Caki2 (cell line): ENCODE results near the gene KIF1C. TPM values are rescaled to one million over a fixed set of nuclear protein-coding genes. Genes with fewer than 3 reads are reported as not detected.
"Not testable (repeated sequence)": the region's sequence is repeated elsewhere in the genome, so short reads cannot be mapped to it uniquely, and the experiment has no call there.

ENCODE experiments used
- DNase-seq: peaks from one replicate; pipeline ENCODE4 v3.0.0-alpha.2; 2015; ENCODE audit warnings: low read depth
- in situ Hi-C: cut with HindIII; loops from 2 replicates; pipeline ENCODE4 v1.10.0; 2016; ENCODE audit warnings: low sequenced_read_pairs, low pct_unique_long_range_greater_than_20kb, mixed read lengths
- total RNA-seq: library from RNA; depleted of rRNA; stranded (reverse); fragments of >200 nt; shearing (Covaris generic); gene quantifications from 2 replicates; pipeline ENCODE4 v1.2.3, GENCODE V29; 2014; ENCODE audit warnings: low replicate concordance; rRNA removed

Gene KIF1C
- total RNA-seq, 1 experiment from 2014 or later: 44.0 TPM

DNA sequence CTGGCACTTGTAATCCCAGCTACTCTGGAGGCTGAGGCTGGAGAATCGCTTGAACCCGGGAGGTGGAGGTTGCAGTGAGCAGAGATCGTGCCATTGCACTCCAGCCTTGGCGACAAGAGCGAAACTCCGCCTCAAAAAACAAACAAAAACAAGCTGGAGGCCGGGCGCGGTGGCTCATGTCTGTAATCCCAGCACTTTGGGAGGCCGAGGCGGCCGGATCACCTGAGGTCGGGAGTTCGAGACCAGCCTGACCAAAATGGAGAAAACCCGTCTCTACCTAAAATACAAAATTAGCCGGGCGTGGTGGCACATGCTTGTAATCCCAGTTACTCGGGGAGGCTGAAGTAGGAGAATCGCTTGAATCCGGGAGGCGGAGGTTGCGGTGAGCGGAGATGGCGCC is 79.5 kb downstream of the KIF1C start:
- in situ Hi-C loops, DNase-seq: not testable (repeated sequence)

DNA sequence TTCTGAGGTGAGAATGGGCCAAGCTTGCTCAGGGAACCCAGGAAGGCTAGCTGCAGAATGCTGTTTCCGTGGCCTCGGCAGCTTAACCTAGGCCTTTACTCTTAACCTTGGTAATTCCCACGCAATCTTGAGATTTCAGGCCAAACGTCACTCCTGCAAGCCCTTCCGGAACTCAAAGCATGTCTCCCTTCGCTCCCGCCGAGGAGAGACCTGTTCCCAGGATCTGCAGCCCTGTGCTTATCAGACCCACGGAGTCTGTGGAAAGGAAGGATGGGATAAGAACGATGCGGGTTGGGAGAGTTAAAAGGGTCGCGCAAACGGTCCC is 80.0 kb downstream of the KIF1C start:
- no peak for DNase-seq
- in situ Hi-C loops: no loop called here

Other genes starting within 250 kb of the KIF1C start
- gene TM4SF5, start 226.1 kb upstream of the KIF1C start, total RNA-seq: not detected in 2 replicates
- gene VMO1, start 211.6 kb upstream of the KIF1C start, total RNA-seq: not detected in 2 replicates
- not detected in 2 replicates for gene GLTPD2, start 209.0 kb upstream of the KIF1C start, total RNA-seq
- 205 and 277 TPM in 2 replicates for gene PSMB6, start 201.8 kb upstream of the KIF1C start, total RNA-seq
- gene PLD2, start 190.8 kb upstream of the KIF1C start, total RNA-seq: 6.1 and 31.9 TPM in 2 replicates
- 25.0 and 30.1 TPM in 2 replicates for gene MINK1, start 164.6 kb upstream of the KIF1C start, total RNA-seq
- 4.8 and 8.6 TPM in 2 replicates for gene C17orf107, start 98.4 kb upstream of the KIF1C start, total RNA-seq
- gene CHRNE, start 94.9 kb upstream of the KIF1C start, total RNA-seq: 0.09 and 0.64 TPM in 2 replicates
- not detected in 2 replicates for gene GP1BA, start 65.7 kb upstream of the KIF1C start, total RNA-seq
- 80.0 and 89.3 TPM in 2 replicates for gene SLC25A11, start 57.9 kb upstream of the KIF1C start, total RNA-seq
- 45.6 and 57.1 TPM in 2 replicates for gene RNF167, start 57.7 kb upstream of the KIF1C start, total RNA-seq
- 258 and 443 TPM in 2 replicates for gene PFN1, start 49.4 kb upstream of the KIF1C start, total RNA-seq
- gene ENO3, start 46.8 kb upstream of the KIF1C start, total RNA-seq: 4.5 and 21.3 TPM in 2 replicates
- gene SPAG7, start 30.1 kb upstream of the KIF1C start, total RNA-seq: 23.1 and 48.6 TPM in 2 replicates
- gene CAMTA2, start 10.3 kb upstream of the KIF1C start, total RNA-seq: 1.3 and 2.8 TPM in 2 replicates
- 0.72 and 3.3 TPM in 2 replicates for gene INCA1, start 428 bp upstream of the KIF1C start, total RNA-seq
- not detected in 2 replicates for gene SLC52A1, start 37.5 kb downstream of the KIF1C start, total RNA-seq
- not detected in 2 replicates for gene ZFP3, start 80.5 kb downstream of the KIF1C start, total RNA-seq
- 18.0 and 18.5 TPM in 2 replicates for gene ZNF232, start 113.9 kb downstream of the KIF1C start, total RNA-seq
- gene USP6, start 118.1 kb downstream of the KIF1C start, total RNA-seq: not detected in 2 replicates
- gene ZNF594, start 193.9 kb downstream of the KIF1C start, total RNA-seq: 2.6 and 3.7 TPM in 2 replicates
- gene SCIMP, start 236.9 kb downstream of the KIF1C start, total RNA-seq: not detected in 2 replicates